GM12801 (cell line): ENCODE results near the gene STBD1.

Experiments used
- CTCF ChIP-seq: IDR thresholded peaks from one replicate; pipeline ENCODE4 v1.5.1; 2011; ENCODE audit warnings: control low read depth; ENCODE audit not compliant: insufficient read length; ENCODE audit errors: extremely low read depth

STBD1 gene

GRCh38 chr4:76334885-76335284, 28.4 kb downstream of the STBD1 start:
- TF ChIP-seq CTCF = no peak

GRCh38 chr4:76339364-76339763, 32.8 kb downstream of the STBD1 start:
- no peak for TF ChIP-seq CTCF

- TF ChIP-seq CTCF = no peak
Observed at GRCh38 chr4:76341063-76341462, 34.5 kb downstream of the STBD1 start.

- no peak for TF ChIP-seq CTCF
Observed at GRCh38 chr4:76342191-76342590, 35.7 kb downstream of the STBD1 start.

GRCh38 chr4:76342803-76343202, 36.3 kb downstream of the STBD1 start:
- no peak for TF ChIP-seq CTCF

- no peak for TF ChIP-seq CTCF
Observed at GRCh38 chr4:76354517-76355473, 48.3 kb downstream of the STBD1 start.

GRCh38 chr4:76357981-76358380, 51.4 kb downstream of the STBD1 start:
- no peak for TF ChIP-seq CTCF
